Measurements from ENCODE around the gene TMTC2.

- TF ChIP-seq, protein P1, sequence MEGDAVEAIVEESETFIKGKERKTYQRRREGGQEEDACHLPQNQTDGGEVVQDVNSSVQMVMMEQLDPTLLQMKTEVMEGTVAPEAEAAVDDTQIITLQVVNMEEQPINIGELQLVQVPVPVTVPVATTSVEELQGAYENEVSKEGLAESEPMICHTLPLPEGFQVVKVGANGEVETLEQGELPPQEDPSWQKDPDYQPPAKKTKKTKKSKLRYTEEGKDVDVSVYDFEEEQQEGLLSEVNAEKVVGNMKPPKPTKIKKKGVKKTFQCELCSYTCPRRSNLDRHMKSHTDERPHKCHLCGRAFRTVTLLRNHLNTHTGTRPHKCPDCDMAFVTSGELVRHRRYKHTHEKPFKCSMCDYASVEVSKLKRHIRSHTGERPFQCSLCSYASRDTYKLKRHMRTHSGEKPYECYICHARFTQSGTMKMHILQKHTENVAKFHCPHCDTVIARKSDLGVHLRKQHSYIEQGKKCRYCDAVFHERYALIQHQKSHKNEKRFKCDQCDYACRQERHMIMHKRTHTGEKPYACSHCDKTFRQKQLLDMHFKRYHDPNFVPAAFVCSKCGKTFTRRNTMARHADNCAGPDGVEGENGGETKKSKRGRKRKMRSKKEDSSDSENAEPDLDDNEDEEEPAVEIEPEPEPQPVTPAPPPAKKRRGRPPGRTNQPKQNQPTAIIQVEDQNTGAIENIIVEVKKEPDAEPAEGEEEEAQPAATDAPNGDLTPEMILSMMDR (tag by site-specific recombination; IDR thresholded peaks at IDR 0.05): no peak
- TF ChIP-seq ZNF292 (tag by site-specific recombination; IDR thresholded peaks at IDR 0.05; ENCODE audit: borderline replicate concordance, low read depth) (no peak), MEIS1 (CRISPR knock-in tag; IDR thresholded peaks at IDR 0.05; ENCODE audit: borderline replicate concordance) (no peak), ZNF426 (tag by site-specific recombination; IDR thresholded peaks at IDR 0.05) (no peak), ZNF530 (tag by site-specific recombination; IDR thresholded peaks at IDR 0.05; ENCODE audit: low read depth) (no peak), REPIN1 (tag by site-specific recombination; IDR thresholded peaks at IDR 0.05; ENCODE audit: low read depth) (no peak), ZNF513 (tag by site-specific recombination; IDR thresholded peaks at IDR 0.05) (no peak), ZFP3 (tag by site-specific recombination; IDR thresholded peaks at IDR 0.05; ENCODE audit: low read depth) (no peak)
- TF ChIP-seq, protein P2, sequence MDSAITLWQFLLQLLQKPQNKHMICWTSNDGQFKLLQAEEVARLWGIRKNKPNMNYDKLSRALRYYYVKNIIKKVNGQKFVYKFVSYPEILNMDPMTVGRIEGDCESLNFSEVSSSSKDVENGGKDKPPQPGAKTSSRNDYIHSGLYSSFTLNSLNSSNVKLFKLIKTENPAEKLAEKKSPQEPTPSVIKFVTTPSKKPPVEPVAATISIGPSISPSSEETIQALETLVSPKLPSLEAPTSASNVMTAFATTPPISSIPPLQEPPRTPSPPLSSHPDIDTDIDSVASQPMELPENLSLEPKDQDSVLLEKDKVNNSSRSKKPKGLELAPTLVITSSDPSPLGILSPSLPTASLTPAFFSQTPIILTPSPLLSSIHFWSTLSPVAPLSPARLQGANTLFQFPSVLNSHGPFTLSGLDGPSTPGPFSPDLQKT (IDR thresholded peaks at IDR 0.05; ENCODE audit: borderline replicate concordance, low read depth, low read length): no peak
Observed at GRCh38 chr12:82896277-82896676, 209.6 kb downstream of the TMTC2 start.
